NCI-H446 (cell line): ENCODE results near the gene PITPNM3.
A peak's percentile ranks its signal among the peaks of the same experiment; 100 is the strongest.

ENCODE experiments used
- DNase-seq, 2 experiments: peaks; one replicate each; lab custom pipeline; 2025; lab: John Stamatoyannopoulos, UW

Gene PITPNM3

GRCh38 chr17:6408276-6408675, 148.1 kb downstream of the PITPNM3 start:
- DNase-seq, result peak in 1 of 2 experiments; percentile 2

- no peak for DNase-seq
These were observed 154.1 kb downstream of the PITPNM3 start for GRCh38 chr17:6402258-6402657.
